Kidney glomerular epithelial cell (primary cell): Measurements from ENCODE around the gene RAP1GAP2.

Experiments used
- DNase-seq: peaks from one replicate; lab custom pipeline; 2025; lab: John Stamatoyannopoulos, UW

RAP1GAP2 gene

DNA sequence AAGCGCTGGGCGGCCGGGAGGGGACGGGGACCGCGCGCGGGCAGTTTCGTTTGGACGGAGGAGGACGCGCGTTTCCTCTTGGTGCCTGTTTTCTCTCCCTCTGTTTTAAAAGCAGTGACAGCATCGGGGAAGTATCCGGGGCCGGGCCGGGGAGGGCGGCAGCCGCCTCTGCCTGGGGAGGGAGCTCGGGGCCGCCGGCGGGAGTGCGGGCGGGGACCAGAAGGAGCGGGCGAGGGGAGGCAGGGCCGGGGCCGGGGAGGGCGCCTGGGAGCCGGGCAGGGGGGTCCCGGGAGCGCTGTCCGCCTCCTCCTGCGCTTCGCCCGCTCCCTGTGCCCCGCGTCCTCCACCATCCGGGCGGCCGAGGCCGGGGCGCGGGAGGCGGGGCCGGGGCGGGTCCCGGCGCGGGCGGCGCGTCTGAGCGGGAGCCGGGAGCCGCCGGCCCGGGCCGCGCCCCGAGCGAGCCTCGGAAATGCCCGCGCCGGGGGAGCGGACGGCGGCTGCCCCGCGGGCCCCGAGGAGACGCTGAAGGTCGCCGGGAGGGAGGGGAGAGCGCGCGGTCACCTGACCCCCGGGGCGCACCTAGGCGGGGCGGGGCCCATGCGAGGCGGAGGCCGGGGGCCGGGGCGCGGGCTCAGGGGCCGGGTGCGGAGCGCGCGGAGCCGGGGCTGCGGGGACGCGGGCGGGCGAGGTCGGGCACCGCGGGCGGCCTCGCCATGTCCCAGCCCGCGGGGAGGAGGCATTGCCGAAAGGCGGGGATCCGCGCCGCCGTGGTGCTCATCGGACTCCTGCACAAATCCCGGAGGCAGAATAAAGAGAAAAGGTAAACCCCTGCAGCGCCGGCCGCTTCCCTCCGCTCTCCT lies 57.3 kb downstream of the RAP1GAP2 start:
- peak; percentile 24 for DNase-seq

DNA sequence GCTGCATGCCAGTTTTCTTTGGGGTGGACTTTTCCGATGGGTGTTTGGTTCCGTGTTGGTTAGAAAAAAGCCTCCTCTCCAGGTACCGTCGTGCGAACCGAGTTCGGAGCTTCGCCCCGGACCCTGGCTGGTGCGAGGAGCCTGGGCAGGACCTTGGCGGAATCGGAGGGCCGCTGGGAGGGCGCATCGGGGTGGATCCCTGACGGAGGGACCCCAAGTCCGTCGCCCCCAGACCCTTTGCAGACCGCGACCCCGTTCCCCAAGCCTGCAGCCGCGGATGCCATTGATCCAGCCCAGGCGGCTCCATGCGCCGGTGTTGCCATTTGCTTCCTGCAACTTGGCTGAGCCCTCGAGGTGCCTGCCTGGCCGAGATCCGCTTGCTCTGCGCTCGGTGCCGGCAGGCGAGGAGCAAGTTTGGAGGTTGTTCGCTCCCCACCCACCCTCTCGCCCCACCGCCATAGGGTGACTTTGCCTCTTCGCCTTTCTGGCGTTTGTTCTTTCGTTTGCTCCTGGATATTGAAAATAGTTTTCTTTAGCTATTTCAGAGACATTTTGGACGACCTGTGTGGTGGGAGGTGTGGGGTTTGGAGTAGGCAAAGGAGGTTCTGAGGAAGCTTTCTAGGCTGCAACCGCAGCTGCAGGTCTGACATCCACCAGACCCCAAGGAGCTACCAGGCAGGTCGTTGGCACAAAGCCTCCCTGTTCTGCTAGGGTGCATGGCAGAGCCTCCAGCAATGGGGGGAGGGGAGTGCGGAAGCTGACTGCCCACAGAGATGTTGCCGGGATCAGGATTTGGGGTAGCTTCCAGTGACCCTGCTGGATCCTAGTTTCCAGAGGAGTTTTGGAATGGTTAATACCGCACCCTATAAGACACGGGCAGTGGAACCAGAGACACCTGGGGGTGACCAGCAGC lies 58.2 kb downstream of the RAP1GAP2 start:
- no peak for DNase-seq

GRCh38 chr17:2855063-2855600 lies 58.9 kb downstream of the RAP1GAP2 start:
- DNase-seq, result peak; percentile 51

DNA sequence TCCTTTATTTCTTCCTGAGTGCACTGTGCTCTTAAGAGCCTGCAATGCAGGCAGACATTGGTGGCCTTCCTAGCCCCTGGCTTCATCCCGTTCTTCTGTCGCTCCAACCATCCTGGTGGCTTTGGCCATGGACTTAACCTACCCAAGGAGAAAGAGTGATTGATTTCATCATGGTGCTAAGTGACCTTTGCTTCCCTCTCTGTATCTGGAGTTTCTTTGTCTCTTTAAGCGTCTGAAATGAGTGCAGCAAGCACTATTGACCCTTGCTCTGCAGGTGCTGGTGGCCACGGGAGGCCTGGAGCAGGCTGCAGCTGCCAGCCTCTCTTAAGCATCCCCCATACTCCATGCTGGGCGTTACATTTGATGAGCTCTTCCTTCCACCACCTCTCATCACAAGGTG lies 60.5 kb downstream of the RAP1GAP2 start:
- DNase-seq, result no peak

- DNase-seq, result no peak
Observed at GRCh38 chr17:2860045-2860444, 63.8 kb downstream of the RAP1GAP2 start.

DNA sequence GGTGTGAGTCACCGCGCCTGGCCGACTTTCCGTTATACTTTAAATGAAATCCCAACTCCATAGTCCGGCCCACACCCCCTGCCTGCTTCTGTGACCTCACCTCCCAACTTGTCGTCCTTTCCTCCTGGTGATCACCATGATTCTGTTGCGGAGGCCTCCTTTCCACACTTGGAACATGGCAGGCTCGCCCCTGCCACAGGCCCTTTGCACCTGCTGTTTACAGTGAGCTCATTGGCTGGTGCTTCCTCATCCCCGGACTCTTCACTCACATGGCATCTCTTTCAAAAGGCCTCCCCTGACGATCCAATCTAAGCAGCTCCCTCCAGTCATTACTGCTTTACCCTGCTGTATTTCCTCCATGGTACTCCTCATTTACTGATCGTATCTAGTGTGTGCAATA lies 64.6 kb downstream of the RAP1GAP2 start:
- DNase-seq, result no peak

DNA sequence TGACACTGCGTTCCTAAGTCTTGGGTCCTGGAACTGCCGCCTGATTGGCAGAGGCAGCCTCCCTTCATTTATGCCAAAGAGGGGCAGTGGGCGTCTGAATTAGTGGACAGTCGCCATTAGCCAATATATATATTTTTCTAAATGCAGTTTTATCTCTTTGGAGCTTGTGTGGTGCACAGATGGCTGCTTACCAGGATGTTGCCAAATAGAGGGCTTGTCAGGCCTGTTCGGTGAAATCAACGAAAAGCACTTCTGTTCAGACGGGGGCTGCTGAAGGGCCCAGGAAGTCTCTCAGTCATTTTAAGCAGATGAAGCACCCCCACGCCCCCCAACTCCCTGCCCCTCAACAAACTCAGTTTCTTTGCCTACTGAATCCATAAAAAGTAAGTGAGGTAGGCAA lies 66.0 kb downstream of the RAP1GAP2 start:
- DNase-seq, result no peak

GRCh38 chr17:2863204-2863603 lies 67.0 kb downstream of the RAP1GAP2 start:
- DNase-seq, result no peak

- no peak for DNase-seq
Observed at GRCh38 chr17:2865228-2865627, 69.0 kb downstream of the RAP1GAP2 start.

GRCh38 chr17:2867441-2868424 lies 71.5 kb downstream of the RAP1GAP2 start:
- no peak for DNase-seq

DNA sequence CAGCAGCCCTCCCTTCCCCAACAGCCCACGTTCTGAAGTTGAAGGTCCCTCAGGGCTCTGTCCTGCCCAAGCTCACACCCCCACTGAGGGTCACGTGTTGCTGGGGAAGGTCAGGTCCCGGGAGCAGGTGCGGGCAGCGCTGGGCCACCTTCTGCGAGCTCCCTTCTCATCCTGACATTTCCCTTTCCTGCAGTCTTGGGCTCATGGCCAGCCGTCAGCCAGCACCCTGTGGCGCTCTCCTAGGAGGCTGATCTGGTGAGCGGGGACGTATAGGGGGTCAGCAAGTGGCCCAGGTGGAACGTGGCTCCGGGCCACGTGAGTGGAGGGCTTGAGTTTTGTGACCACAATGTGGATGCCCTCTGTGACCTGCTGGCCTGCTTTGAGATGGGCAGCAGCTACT lies 73.4 kb downstream of the RAP1GAP2 start:
- DNase-seq, result no peak

DNA sequence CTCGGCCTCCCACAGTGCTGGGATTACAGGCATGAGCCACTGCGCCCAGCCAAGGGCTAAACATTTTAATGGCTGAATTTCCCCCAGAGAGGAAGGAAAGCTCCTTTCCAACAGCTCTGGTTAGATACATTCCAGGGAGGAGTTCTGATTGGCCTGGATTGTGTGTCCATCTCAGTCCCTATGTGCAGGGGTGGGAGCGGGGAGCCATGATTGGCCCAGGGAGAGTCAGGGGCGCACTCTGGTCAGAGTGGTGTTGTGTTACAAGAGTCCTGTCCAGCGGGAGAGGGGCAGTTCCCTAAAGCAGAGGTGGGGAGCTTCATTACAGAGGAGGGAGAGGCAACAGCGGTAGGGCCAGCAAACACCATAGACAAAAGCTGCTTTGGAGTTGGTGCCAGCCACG lies 75.0 kb downstream of the RAP1GAP2 start:
- DNase-seq, result no peak

GRCh38 chr17:2871720-2872119 lies 75.5 kb downstream of the RAP1GAP2 start:
- no peak for DNase-seq

DNA sequence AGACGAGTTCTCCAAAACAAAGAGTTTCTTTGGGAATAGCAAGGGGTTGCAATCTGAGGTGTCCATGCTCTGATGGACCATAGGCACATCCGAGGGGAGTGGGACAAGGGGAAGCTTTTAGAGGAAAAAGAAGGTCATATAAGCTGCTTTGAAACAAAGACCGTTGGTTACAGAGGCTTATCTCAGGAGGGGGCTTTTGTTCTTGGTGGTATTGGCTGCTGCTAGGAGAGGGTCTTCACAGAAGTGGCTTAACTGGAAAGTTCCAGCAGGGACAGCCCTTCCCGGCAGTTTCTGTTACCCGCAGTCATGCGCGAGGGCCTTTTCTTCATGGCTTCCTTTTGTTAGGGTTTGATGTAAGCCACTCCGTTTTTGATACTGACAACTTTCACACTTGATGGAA lies 76.0 kb downstream of the RAP1GAP2 start:
- DNase-seq, result no peak

DNA sequence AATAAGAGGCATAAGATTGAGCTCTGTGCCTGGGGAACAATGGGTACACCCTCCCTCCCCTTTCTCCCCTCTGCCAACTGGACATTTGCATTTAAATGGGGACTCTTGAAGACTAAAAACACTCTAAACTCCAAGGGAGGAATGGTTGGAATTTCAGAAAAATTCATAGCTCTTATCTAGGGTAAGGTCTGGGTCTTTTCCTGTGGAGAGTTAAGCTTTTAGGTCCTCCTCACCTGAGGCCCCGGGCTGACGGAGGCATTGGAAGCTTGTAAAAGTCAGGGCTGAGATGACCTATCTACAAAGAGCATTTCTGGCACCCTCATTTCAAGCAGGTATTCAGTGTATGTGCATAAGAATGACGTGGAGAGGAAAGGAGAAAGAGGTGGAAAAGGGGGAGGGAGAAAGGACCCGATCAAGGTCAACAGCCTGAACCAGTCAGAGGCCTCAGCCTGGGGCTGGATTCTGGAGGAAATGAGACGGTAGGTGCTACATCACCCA lies 78.0 kb downstream of the RAP1GAP2 start:
- no peak for DNase-seq

DNA sequence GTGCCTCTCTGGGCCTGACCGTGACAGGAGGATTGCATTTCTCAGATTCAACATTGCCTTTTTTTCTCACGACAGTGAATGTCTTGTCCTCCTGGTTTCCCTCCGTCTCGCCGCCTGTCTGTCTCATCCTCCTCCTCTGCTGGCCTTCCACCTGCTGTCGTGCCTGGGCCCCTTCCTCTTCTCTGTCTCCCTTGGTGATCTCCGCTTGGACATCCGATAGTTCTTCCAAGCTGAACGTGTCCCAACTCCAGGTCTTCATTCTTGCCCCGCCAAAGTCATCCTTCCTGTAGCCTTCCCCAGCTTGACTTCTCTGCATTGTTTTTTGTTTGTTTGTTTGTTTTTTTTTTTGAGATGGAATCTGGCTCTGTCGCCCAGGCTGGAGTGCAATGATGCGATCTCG lies 79.4 kb downstream of the RAP1GAP2 start:
- no peak for DNase-seq

DNA sequence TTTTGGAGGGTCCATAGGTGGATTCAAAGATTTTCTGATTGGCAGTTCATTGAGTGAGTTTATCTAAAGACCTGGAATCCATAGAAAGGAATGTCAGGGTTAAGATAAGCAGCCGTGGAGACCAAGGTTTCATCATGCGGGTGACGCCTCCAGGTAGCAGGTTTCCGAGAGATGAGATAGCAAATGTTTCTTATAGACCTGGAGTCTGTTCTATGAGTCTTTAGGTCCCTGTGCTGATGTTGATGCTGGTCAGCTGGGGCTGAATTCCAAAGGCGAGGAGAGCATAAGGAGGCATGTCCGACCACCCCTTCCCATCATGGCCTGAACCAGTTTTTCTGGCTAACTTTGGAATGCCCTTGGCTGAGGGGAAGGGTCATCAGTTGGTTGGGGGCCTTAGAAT lies 80.2 kb downstream of the RAP1GAP2 start:
- DNase-seq, result no peak

DNA sequence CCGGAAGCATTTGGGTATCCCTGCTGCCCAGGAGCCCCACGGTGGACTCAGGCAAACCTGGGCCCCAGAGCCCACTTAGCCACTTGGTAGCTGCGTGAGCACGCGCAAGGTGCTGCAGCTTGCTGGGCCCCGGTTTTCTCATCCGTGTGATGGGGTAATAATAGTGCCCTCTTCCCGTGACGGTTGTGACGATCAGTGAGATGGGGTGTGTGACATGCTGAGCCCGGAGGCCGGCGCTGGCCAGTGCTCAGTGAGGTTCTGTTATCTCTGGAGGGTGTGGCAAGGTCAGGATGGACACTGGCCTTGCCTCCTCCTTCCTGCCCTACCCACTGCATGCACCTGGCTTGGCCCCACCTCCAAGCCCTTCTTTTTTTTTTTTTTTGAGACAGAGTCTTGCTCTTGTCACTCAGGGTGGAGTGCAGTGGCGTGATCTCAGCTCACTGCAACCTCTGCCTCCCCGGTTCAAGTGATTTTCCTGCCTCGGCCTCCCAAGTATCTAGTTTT lies 82.6 kb downstream of the RAP1GAP2 start:
- no peak for DNase-seq

- no peak for DNase-seq
Observed at GRCh38 chr17:2880050-2880449, 83.8 kb downstream of the RAP1GAP2 start.

DNA sequence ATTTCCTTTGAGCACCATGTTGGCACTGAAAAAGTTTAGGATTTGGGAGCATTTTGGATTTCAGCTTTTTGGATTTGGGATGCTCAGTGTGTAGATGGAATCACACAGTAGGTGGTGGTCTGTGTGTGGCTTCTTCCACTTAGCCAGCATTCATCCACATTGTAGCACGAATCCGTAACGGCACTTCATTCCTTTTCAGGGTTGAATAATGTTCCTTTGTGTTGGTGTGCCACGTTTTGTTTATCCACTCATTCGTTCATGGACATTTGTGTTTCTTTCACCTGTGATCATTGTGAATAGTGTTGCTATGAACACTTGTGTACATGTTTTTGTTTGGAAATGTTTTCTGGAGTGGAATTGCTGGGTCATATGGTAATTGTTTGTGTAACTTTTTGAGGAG lies 85.1 kb downstream of the RAP1GAP2 start:
- no peak for DNase-seq

GRCh38 chr17:2883544-2884213 lies 87.4 kb downstream of the RAP1GAP2 start:
- no peak for DNase-seq
